ENCODE measurements around the gene BAIAP2L1. TPM values are rescaled to one million over a fixed set of nuclear protein-coding genes. Genes with fewer than 3 reads are reported as not detected.

The BAIAP2L1 gene
- total and polyA plus RNA-seq, 7 donors = 0.27 to 44.2 (median 3.0) TPM

DNA sequence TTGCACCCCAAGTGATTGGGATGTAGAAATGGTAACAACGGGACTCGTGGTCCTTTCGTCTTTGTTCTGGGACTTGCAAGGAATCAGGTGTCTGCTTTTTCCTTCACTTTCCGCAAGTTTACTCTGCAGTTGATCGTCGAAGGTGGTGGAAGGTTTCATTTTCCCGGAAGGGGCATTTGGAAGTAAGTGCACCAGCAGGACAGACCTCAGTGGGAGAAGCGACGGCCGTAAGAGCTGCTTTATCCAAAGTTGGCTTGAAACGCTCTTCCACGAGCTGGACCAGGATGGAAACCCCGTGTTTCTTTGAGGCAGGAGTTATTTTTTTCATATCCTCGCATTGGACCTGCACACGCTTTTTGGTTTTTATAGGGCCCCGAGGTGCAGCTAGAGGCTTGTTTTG is 118.2 kb downstream of the BAIAP2L1 start:
- Histone ChIP-seq H3K4me1 (peaks cover 0 to 64% (median 60%) of the 10 kb centered on the region in 4 donors), H3K27me3 (no peaks in the 10 kb centered on the region), H3K27ac (peak overlapping the region; percentile 95 to 97 (median 96)), H3K9me3 (no peaks in the 10 kb centered on the region), H3K4me3 (peak overlapping the region; percentile 90 to 100 (median 100)), H3K36me3 (no peaks in the 10 kb centered on the region)
- DNase-seq = no peak
- 19 to 62% methylated on average over 16 of the region's 16 CpGs for WGBS, 2 donors
- intact Hi-C loops (cut with DNase I) = loop anchor here (5.0 kb wide), 2 partner anchors 175 to 595 kb away; partner anchors contain the start of genes LMTK2 and TRRAP
- no peak for TF ChIP-seq EP300 (IDR thresholded peaks at IDR 0.05)
- no peak for TF ChIP-seq POLR2AphosphoS5 (IDR thresholded peaks at IDR 0.05)
- no peak for TF ChIP-seq POLR2A (IDR thresholded peaks at IDR 0.05)
- TF ChIP-seq, protein P1, sequence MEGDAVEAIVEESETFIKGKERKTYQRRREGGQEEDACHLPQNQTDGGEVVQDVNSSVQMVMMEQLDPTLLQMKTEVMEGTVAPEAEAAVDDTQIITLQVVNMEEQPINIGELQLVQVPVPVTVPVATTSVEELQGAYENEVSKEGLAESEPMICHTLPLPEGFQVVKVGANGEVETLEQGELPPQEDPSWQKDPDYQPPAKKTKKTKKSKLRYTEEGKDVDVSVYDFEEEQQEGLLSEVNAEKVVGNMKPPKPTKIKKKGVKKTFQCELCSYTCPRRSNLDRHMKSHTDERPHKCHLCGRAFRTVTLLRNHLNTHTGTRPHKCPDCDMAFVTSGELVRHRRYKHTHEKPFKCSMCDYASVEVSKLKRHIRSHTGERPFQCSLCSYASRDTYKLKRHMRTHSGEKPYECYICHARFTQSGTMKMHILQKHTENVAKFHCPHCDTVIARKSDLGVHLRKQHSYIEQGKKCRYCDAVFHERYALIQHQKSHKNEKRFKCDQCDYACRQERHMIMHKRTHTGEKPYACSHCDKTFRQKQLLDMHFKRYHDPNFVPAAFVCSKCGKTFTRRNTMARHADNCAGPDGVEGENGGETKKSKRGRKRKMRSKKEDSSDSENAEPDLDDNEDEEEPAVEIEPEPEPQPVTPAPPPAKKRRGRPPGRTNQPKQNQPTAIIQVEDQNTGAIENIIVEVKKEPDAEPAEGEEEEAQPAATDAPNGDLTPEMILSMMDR (IDR thresholded peaks at IDR 0.05) = no peak

DNA sequence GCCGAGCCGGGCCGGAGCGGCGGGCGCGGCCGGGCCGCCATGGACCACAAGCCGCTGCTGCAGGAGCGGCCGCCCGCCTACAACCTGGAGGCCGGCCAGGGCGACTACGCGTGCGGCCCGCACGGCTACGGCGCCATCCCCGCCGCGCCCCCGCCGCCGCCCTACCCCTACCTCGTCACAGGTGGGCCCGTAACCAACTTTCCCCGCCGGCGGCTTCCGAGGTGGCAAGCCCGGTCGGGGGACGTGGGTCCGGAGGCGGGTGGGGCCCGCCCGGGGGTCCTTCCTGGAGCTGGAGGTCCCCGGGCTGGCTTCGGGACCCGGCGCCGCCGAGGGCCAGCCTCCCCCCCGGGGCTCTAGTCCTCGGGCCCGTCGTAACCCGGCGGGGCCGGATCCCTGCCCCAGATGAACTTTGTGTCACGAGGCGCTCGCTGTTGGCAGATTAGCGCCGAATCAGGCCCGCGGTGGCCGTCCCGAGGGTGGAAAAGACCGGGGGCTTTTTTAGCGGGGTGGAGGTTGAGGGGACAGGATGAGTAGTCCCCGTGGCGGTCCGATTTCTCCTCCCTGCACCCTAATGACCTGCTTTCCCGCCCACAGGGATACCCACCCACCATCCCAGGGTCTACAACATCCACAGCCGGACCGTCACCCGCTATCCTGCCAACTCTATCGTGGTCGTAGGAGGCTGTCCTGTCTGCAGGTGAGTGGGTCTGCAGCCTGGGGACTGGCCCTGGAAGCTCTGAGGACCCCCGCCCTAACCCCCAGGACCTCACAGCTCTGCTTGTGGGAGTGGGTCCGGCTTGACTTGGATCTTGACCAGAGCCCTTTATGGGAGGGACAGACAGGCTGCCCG is 118.9 kb downstream of the BAIAP2L1 start:
- Histone ChIP-seq H3K27me3 (no peaks in the 10 kb centered on the region), H3K36me3 (no peaks in the 10 kb centered on the region), H3K27ac (peak overlapping the region; percentile 95 to 97 (median 96)), H3K9me3 (no peaks in the 10 kb centered on the region), H3K4me1 (peaks cover 0 to 59% (median 53%) of the 10 kb centered on the region in 4 donors), H3K4me3 (peak overlapping the region; percentile 90 to 100 (median 100))
- intact Hi-C loops (cut with DNase I) = loop anchor here (1.0 to 5.0 kb wide), 3 partner anchors 30 to 595 kb away; partner anchors contain the start of genes LMTK2, TECPR1 and TRRAP
- WGBS, 2 donors = 1 to 4% methylated on average over 77 of the region's 77 CpGs
- DNase-seq = peak; percentile 78
- TF ChIP-seq, protein P1 (IDR thresholded peaks at IDR 0.05) = no peak
- TF ChIP-seq POLR2AphosphoS5 (IDR thresholded peaks at IDR 0.05) (no peak), EP300 (IDR thresholded peaks at IDR 0.05) (no peak), POLR2A (IDR thresholded peaks at IDR 0.05) (no peak)

DNA sequence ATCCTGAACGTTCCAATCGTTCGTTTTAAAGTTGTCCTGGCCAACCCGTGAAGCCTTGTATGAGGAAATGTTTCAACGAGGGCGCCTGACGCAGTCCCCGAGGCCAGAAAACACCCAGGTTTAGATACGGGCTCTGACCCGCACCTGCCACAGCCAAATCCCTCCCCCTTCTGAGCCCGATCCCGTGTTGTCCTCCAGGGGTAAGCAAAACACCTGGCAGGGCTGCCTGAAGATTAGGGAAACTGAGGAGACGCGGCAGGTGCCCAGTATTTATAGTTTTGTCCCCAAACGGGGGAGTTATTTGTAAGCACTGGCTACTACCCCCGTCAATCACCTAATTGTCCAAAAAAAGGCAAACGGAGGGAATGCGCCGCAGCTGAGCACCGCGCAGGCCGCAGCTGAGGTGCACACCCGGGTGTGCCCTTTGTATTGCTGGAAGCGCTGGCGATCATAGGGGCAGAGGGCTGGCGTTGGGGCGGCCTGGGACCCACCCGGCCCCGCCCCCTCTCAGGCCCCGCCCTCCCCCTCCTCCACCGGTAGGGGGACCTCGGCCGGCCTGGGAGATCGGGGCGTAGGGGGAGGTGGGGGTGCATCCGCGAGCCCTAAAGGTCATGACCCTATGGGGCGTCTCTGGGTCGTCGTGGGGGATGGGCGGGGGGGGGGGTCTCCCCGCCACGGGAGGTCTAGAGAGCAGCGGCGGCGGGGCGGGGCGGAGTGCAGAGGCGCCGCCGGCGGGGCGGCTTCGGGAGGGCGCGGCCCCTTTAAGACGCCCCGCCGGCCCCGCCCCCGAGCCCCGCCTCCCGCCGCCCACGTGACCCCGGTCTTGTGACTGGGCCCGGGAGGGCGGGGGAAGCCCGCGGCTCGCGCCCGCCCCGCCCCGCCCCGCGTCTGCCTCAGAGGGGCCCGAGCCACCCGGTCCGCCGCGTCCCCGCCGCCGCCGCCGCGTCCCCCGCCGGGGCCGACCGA is 119.8 kb downstream of the BAIAP2L1 start, which contains the start of gene BRI3:
BRI3 (plus strand) TSS at position 896 of the 966 bp plus-strand sequence. CDS start 110 bp downstream, outside the sequence.
- intact Hi-C loops (cut with DNase I) = loop anchor here (1.0 to 5.0 kb wide), 3 partner anchors 29 to 596 kb away; partner anchors contain the start of genes LMTK2, TECPR1 and TRRAP
- TF ChIP-seq, protein P1 (IDR thresholded peaks at IDR 0.05) = no peak
- TF ChIP-seq POLR2AphosphoS5 (IDR thresholded peaks at IDR 0.05) = peak; percentile 82 to 92 (median 92)
- no peak for TF ChIP-seq EP300 (IDR thresholded peaks at IDR 0.05)
- TF ChIP-seq POLR2A (IDR thresholded peaks at IDR 0.05) = peak; percentile 86 to 91
- Histone ChIP-seq H3K27me3 (no peaks in the 10 kb centered on the region), H3K27ac (peak within 1 kb of the TSS; percentile 95 to 97 (median 96)), H3K4me3 (peak within 1 kb of the TSS; percentile 90 to 100 (median 100)), H3K4me1 (peaks cover 0 to 59% (median 53%) of the 10 kb centered on the region in 4 donors), H3K9me3 (no peaks in the 10 kb centered on the region), H3K36me3 (no peaks in the 10 kb centered on the region)
- 1% methylated on average over 91 to 92 of the region's 92 CpGs for WGBS, 2 donors
- peak; percentile 95 for DNase-seq

DNA sequence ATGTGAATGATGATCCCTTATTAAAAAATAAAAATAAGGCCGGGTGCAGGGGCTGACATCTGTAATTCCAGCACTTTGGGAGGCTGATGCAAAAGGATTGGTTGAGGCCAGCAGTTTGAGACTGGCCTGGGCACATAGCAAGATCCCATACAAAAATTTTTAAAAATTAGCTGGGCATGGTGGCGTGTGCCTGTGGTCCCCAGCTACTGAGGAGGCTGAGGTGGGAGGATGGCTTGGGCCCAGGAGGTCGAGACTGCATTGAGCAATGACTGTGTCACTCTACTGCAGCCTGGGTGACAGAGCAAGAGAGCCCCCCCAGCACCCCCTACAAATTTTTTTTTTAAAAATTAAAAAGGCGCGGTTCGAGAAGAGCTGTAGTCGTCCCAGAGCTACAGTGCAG is 120.6 kb downstream of the BAIAP2L1 start:
- WGBS, 2 donors = 28 to 45% methylated on average over 7 of the region's 7 CpGs
- no peak for DNase-seq
- TF ChIP-seq POLR2AphosphoS5 (IDR thresholded peaks at IDR 0.05) (no peak), POLR2A (IDR thresholded peaks at IDR 0.05) (no peak), EP300 (IDR thresholded peaks at IDR 0.05) (no peak)
- TF ChIP-seq, protein P1 (IDR thresholded peaks at IDR 0.05) = no peak
- no peaks in the 10 kb centered on the region for H3K36me3 ChIP-seq
- no peaks in the 10 kb centered on the region for H3K9me3 ChIP-seq
- intact Hi-C loops (cut with DNase I) = loop anchor here (5.0 kb wide), 2 partner anchors 173 to 597 kb away; partner anchors contain the start of genes LMTK2 and TRRAP
- H3K27ac ChIP-seq = peak overlapping the region; percentile 86 to 97 (median 96)
- H3K27me3 ChIP-seq = no peaks in the 10 kb centered on the region
- H3K4me1 ChIP-seq = peaks cover 0 to 54% (median 46%) of the 10 kb centered on the region in 4 donors
- H3K4me3 ChIP-seq = peak overlapping the region in 3 of 4 donors; percentile 90 to 100 (median 99)
